ENCODE results near the gene DOK6. TPM values are rescaled to one million over a fixed set of nuclear protein-coding genes. Genes with fewer than 3 reads are reported as not detected.

Gene DOK6
- total RNA-seq, 1 experiment from 2014 or later, result not detected

GRCh38 chr18:69590150-69590549 is 189.5 kb downstream of the DOK6 start:
- DNase-seq, result no peak
- intact Hi-C loops (cut with micrococcal nuclease; ENCODE audit: unreplicated experiment), result no loop called here
- BruUV-seq (replicated peaks), result no TSS peak

GRCh38 chr18:69596345-69596744 is 195.7 kb downstream of the DOK6 start:
- no peak overlapping the region for H3K4me3 ChIP-seq
- no peaks in the 10 kb centered on the region for H3K9me3 ChIP-seq (ENCODE audit: insufficient read depth, low read depth)
- no peak overlapping the region for H3K4me2 ChIP-seq
- H2AFZ ChIP-seq, result no peak overlapping the region
- ChIA-PET CTCF (no interaction called here), POLR2A (ENCODE audit: unreplicated experiment) (no interaction called here)
- H3F3A ChIP-seq (ENCODE audit: insufficient read depth, low read depth), result no peaks in the 10 kb centered on the region
- no peak for DNase-seq
- intact Hi-C loops (cut with micrococcal nuclease; ENCODE audit: unreplicated experiment), result no loop called here
- H4K20me1 ChIP-seq (ENCODE audit: insufficient read depth), result no peaks in the 10 kb centered on the region
- no peaks in the 10 kb centered on the region for H3K27me3 ChIP-seq (ENCODE audit: insufficient read depth, low read depth)
- H3K27ac ChIP-seq, result no peak overlapping the region
- H3K9me2 ChIP-seq (ENCODE audit: insufficient read depth), result no peaks in the 10 kb centered on the region
- TF ChIP-seq CTCF (conservative IDR thresholded peaks at IDR 0.05) (no peak), EZH2 (IDR thresholded peaks at IDR 0.05; ENCODE audit: low read depth) (no peak)
- no peaks in the 10 kb centered on the region for H3K36me3 ChIP-seq (ENCODE audit: low read depth)
- H3K4me1 ChIP-seq (replicated peaks; ENCODE audit: insufficient read depth), result no peaks in the 10 kb centered on the region
- BruUV-seq (replicated peaks), result no TSS peak
- H3K79me2 ChIP-seq (ENCODE audit: low read depth), result no peaks in the 10 kb centered on the region

More at GRCh38 chr18:69590150-69590549, 189.5 kb downstream of the DOK6 start:
- no peak overlapping the region for H3K4me3 ChIP-seq
- no peaks in the 10 kb centered on the region for H3F3A ChIP-seq (ENCODE audit: insufficient read depth, low read depth)
- ChIA-PET CTCF (no interaction called here), POLR2A (ENCODE audit: unreplicated experiment) (no interaction called here)
- H2AFZ ChIP-seq, result no peak overlapping the region
- no peaks in the 10 kb centered on the region for H3K4me1 ChIP-seq (replicated peaks; ENCODE audit: insufficient read depth)
- H4K20me1 ChIP-seq (ENCODE audit: insufficient read depth), result no peaks in the 10 kb centered on the region
- H3K36me3 ChIP-seq (ENCODE audit: low read depth), result no peaks in the 10 kb centered on the region
- H3K27ac ChIP-seq, result no peak overlapping the region
- no peaks in the 10 kb centered on the region for H3K9me2 ChIP-seq (ENCODE audit: insufficient read depth)
- peaks cover 5% of the 10 kb centered on the region; the same call in 1 of the 2 replicates for H3K9me3 ChIP-seq (ENCODE audit: insufficient read depth, low read depth)
- TF ChIP-seq EZH2 (IDR thresholded peaks at IDR 0.05; ENCODE audit: low read depth) (no peak), CTCF (conservative IDR thresholded peaks at IDR 0.05) (no peak)
- H3K27me3 ChIP-seq (ENCODE audit: insufficient read depth, low read depth), result no peaks in the 10 kb centered on the region
- H3K79me2 ChIP-seq (ENCODE audit: low read depth), result no peaks in the 10 kb centered on the region
- no peak overlapping the region for H3K4me2 ChIP-seq

- no peaks in the 10 kb centered on the region for H3K27me3 ChIP-seq (ENCODE audit: insufficient read depth, low read depth)
- TF ChIP-seq EZH2 (IDR thresholded peaks at IDR 0.05; ENCODE audit: low read depth), result no peak
- no peak for TF ChIP-seq CTCF (conservative IDR thresholded peaks at IDR 0.05)
- ChIA-PET POLR2A (ENCODE audit: unreplicated experiment) (no interaction called here), CTCF (no interaction called here)
- H3K4me2 ChIP-seq, result no peak overlapping the region
- no peaks in the 10 kb centered on the region for H3K9me2 ChIP-seq (ENCODE audit: insufficient read depth)
- no peaks in the 10 kb centered on the region for H3K79me2 ChIP-seq (ENCODE audit: low read depth)
- no peak overlapping the region for H2AFZ ChIP-seq
- DNase-seq, result no peak
- intact Hi-C loops (cut with micrococcal nuclease; ENCODE audit: unreplicated experiment), result no loop called here
- no peaks in the 10 kb centered on the region for H3F3A ChIP-seq (ENCODE audit: insufficient read depth, low read depth)
- no peaks in the 10 kb centered on the region for H3K9me3 ChIP-seq (ENCODE audit: insufficient read depth, low read depth)
- H3K36me3 ChIP-seq (ENCODE audit: low read depth), result no peaks in the 10 kb centered on the region
- H3K4me1 ChIP-seq (replicated peaks; ENCODE audit: insufficient read depth), result no peaks in the 10 kb centered on the region
- no peaks in the 10 kb centered on the region for H4K20me1 ChIP-seq (ENCODE audit: insufficient read depth)
- BruUV-seq (replicated peaks), result no TSS peak
- H3K27ac ChIP-seq, result no peak overlapping the region
- H3K4me3 ChIP-seq, result no peak overlapping the region
Measured at GRCh38 chr18:69597561-69597960, 196.9 kb downstream of the DOK6 start.

Data from PC-9 (cell line).